Smooth muscle cell (in vitro differentiated cells): ENCODE data around the gene CSRP1. TPM values are rescaled to one million over a fixed set of nuclear protein-coding genes. Genes with fewer than 3 reads are reported as not detected.

Source experiments
- DNase-seq: peaks from one replicate; lab custom pipeline; 2025; ENCODE audit not compliant: unreplicated experiment; lab: John Stamatoyannopoulos, UW
- H2AFZ ChIP-seq: fragments of 200-600 bp; sonication (generic); 2 replicates; pipeline ENCODE4 v1.6.0; 2016; ENCODE audit warnings: antibody characterized with exemption, low read depth, mild to moderate bottlenecking
- H3F3A ChIP-seq: fragments of 200-600 bp; sonication (generic); 2 replicates; pipeline ENCODE4 v1.6.0; 2017; ENCODE audit warnings: antibody characterized with exemption, low read depth
- H3K27ac ChIP-seq: fragments of 200-600 bp; sonication (generic); 2 replicates; pipeline ENCODE4 v1.5.1; 2016; ENCODE audit warnings: low read depth, mild to moderate bottlenecking
- H3K27me3 ChIP-seq: fragments of 200-600 bp; sonication (generic); 2 replicates; pipeline ENCODE4 v1.6.1; 2016; ENCODE audit warnings: low read depth, mild to moderate bottlenecking
- H3K36me3 ChIP-seq: fragments of 200-600 bp; sonication (generic); 2 replicates; pipeline ENCODE4 v1.5.1; 2016; ENCODE audit warnings: low read depth
- H3K4me1 ChIP-seq: fragments of 200-600 bp; sonication (generic); 2 replicates; pipeline ENCODE4 v1.5.1; 2016; ENCODE audit warnings: low read depth
- H3K4me2 ChIP-seq: fragments of 200-600 bp; sonication (generic); 2 replicates; pipeline ENCODE4 v1.6.0; 2016; ENCODE audit warnings: mild to moderate bottlenecking
- H3K4me3 ChIP-seq: fragments of 200-600 bp; sonication (generic); 2 replicates; pipeline ENCODE4 v1.5.1; 2016; ENCODE audit warnings: mild to moderate bottlenecking
- H3K79me2 ChIP-seq: fragments of 200-600 bp; sonication (generic); 2 replicates; pipeline ENCODE4 v1.6.0; 2016; ENCODE audit warnings: low read depth, mild to moderate bottlenecking
- H3K9ac ChIP-seq: fragments of 200-600 bp; sonication (generic); 2 replicates; pipeline ENCODE4 v1.6.0; 2016; ENCODE audit warnings: low read depth
- H3K9me3 ChIP-seq: fragments of 200-600 bp; sonication (generic); replicated peaks from 2 replicates; pipeline ENCODE4 v1.5.1; 2016; ENCODE audit warnings: low read depth
- H4K20me1 ChIP-seq: fragments of 200-600 bp; sonication (generic); 2 replicates; pipeline ENCODE4 v1.6.0; 2016; ENCODE audit warnings: low read depth
- CTCF ChIP-seq: fragments of 200-600 bp; sonication (generic); IDR thresholded peaks from 2 replicates; pipeline ENCODE4 v1.5.1; 2017; ENCODE audit warnings: borderline replicate concordance, mild to moderate bottlenecking, antibody characterized with exemption; ENCODE audit not compliant: insufficient read depth, poor library complexity, severe bottlenecking
- WGBS: methylation state at CpG from one replicate; pipeline ENCODE4 v1.1.7; 2016; ENCODE audit warnings: low lambda C conversion rate; 5-methylcytosine and 5-hydroxymethylcytosine counted together
- polyA plus RNA-seq: library from polyadenylated mRNA; unstranded; fragments of >200 nt; fragmentation: Nextera tagmentation; extraction: Ambion mirVana; gene quantifications from 2 replicates; pipeline ENCODE4 v1.2.1, GENCODE V29; 2016
- total RNA-seq: library from RNA; depleted of rRNA; stranded (reverse); fragments of >200 nt; gene quantifications from 2 replicates; pipeline ENCODE4 v1.2.3, GENCODE V29; 2014

Gene CSRP1
- total and polyA plus RNA-seq, 2 experiments from 2014 or later = 202 to 345 TPM

- no peaks in the 10 kb centered on the region for H3F3A ChIP-seq
- no peak overlapping the region for H2AFZ ChIP-seq
- H3K4me1 ChIP-seq = peaks cover 12% of the 10 kb centered on the region
- H3K4me3 ChIP-seq = no peak overlapping the region
- DNase-seq = no peak
- no peaks in the 10 kb centered on the region for H3K9me3 ChIP-seq
- H4K20me1 ChIP-seq = no peaks in the 10 kb centered on the region
- H3K27me3 ChIP-seq = no peaks in the 10 kb centered on the region
- TF ChIP-seq CTCF = no peak
- no peak overlapping the region for H3K9ac ChIP-seq
- 47% methylated on average over 9 of the region's 9 CpGs for WGBS
- peak overlapping the region; percentile 29 for H3K4me2 ChIP-seq
- H3K36me3 ChIP-seq = no peaks in the 10 kb centered on the region
- no peaks in the 10 kb centered on the region for H3K79me2 ChIP-seq
- H3K27ac ChIP-seq = peak overlapping the region; percentile 91
Measured at GRCh38 chr1:201515062-201515750, 8.3 kb upstream of the CSRP1 start.

- peak overlapping the region; percentile 91 for H3K27ac ChIP-seq
Measured at GRCh38 chr1:201514466-201514865, 7.5 kb upstream of the CSRP1 start.

GRCh38 chr1:201513498-201514243, 6.7 kb upstream of the CSRP1 start:
- peaks cover 12% of the 10 kb centered on the region for H3K4me1 ChIP-seq
- peaks cover 7% of the 10 kb centered on the region for H3F3A ChIP-seq
- H4K20me1 ChIP-seq = no peaks in the 10 kb centered on the region
- H3K9ac ChIP-seq = peak overlapping the region; percentile 72
- 67% methylated on average over 6 of the region's 6 CpGs for WGBS
- no peaks in the 10 kb centered on the region for H3K36me3 ChIP-seq
- H3K9me3 ChIP-seq = no peaks in the 10 kb centered on the region
- no peaks in the 10 kb centered on the region for H3K79me2 ChIP-seq
- peak overlapping the region; percentile 44 for H3K4me2 ChIP-seq
- DNase-seq = no peak
- no peak overlapping the region for H3K4me3 ChIP-seq
- H3K27me3 ChIP-seq = no peaks in the 10 kb centered on the region
- H3K27ac ChIP-seq = peak overlapping the region; percentile 91
- peak overlapping the region; percentile 65 for H2AFZ ChIP-seq
- TF ChIP-seq CTCF = no peak

More at GRCh38 chr1:201514466-201514865, 7.5 kb upstream of the CSRP1 start:
- no peak overlapping the region for H3K4me2 ChIP-seq
- peaks cover 12% of the 10 kb centered on the region for H3K4me1 ChIP-seq
- 92% methylated on average over 2 of the region's 2 CpGs for WGBS
- no peak overlapping the region for H3K4me3 ChIP-seq
- no peaks in the 10 kb centered on the region for H3K36me3 ChIP-seq
- H3K9me3 ChIP-seq = no peaks in the 10 kb centered on the region
- no peak for TF ChIP-seq CTCF
- H4K20me1 ChIP-seq = no peaks in the 10 kb centered on the region
- H3K27me3 ChIP-seq = no peaks in the 10 kb centered on the region
- H3K79me2 ChIP-seq = no peaks in the 10 kb centered on the region
- no peak overlapping the region for H2AFZ ChIP-seq
- no peak for DNase-seq
- no peak overlapping the region for H3K9ac ChIP-seq
- H3F3A ChIP-seq = peaks cover 5% of the 10 kb centered on the region
